Ishikawa (cell line): ENCODE results near the gene PLEKHA6.

Experiments used
- CEBPB ChIP-seq: IDR thresholded peaks from 2 replicates; pipeline ENCODE4 v1.6.1; 2012
- CREB1 ChIP-seq: IDR thresholded peaks from 2 replicates; pipeline ENCODE4 v1.6.1; 2012; ENCODE audit warnings: low read depth
- EGR1 ChIP-seq: IDR thresholded peaks from 2 replicates; pipeline ENCODE4 v1.6.1; 2012
- EP300 ChIP-seq: IDR thresholded peaks from 2 replicates; pipeline ENCODE4 v1.6.1; 2012; ENCODE audit warnings: borderline replicate concordance
- FOXM1 ChIP-seq: IDR thresholded peaks from 2 replicates; pipeline ENCODE4 v1.6.1; 2012; ENCODE audit warnings: low read depth, borderline replicate concordance
- NFIC ChIP-seq: IDR thresholded peaks from 2 replicates; pipeline ENCODE4 v1.6.1; 2012
- RAD21 ChIP-seq: IDR thresholded peaks from 2 replicates; pipeline ENCODE4 v1.6.1; 2012; ENCODE audit warnings: low read depth
- TAF1 ChIP-seq: IDR thresholded peaks from 2 replicates; pipeline ENCODE4 v1.6.1; 2012; ENCODE audit warnings: low read depth, mild to moderate bottlenecking
- TCF12 ChIP-seq: IDR thresholded peaks from 2 replicates; pipeline ENCODE4 v1.6.1; 2012; ENCODE audit warnings: low read depth
- TEAD4 ChIP-seq: IDR thresholded peaks from 2 replicates; pipeline ENCODE4 v1.6.1; 2012
- YY1 ChIP-seq: IDR thresholded peaks from 2 replicates; pipeline ENCODE4 v1.6.1; 2012; ENCODE audit warnings: low read depth
- ZBTB7A ChIP-seq: IDR thresholded peaks from 2 replicates; pipeline ENCODE4 v1.6.1; 2012; ENCODE audit warnings: low read depth
- TF ChIP-seq, protein P1 (sequence below): IDR thresholded peaks from 2 replicates; pipeline ENCODE4 v1.6.1; 2012; ENCODE audit warnings: low read depth, mild to moderate bottlenecking
- TF ChIP-seq, protein P2 (sequence below): IDR thresholded peaks from 2 replicates; pipeline ENCODE4 v1.6.1; 2012
- TF ChIP-seq, protein P3 (sequence below): IDR thresholded peaks from 2 replicates; pipeline ENCODE4 v1.6.1; 2012

PLEKHA6 gene

DNA sequence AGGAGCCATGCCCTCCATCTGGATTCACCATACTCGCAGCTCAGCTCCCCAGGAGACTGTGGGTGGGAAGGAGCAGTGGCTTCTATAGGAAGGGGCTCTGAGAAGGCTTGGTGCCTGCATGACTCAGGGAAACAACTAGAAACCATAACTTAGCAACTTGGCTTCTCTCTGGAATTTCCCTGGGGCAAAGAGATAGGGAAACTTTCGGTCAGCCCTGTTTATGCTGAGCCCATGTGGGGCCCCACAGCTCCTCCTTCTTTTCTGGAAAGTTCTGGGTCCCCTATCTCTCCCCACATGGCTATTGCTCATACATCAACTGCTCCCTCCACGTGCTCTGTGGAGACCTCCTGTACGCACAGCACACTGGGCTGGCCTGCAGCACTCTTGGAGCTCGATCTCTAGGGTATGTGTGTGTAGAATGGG lies 39.3 kb downstream of the PLEKHA6 start:
- TF ChIP-seq TEAD4 (no peak), FOXM1 (no peak), NFIC (no peak), TCF12 (no peak), CREB1 (no peak)

DNA sequence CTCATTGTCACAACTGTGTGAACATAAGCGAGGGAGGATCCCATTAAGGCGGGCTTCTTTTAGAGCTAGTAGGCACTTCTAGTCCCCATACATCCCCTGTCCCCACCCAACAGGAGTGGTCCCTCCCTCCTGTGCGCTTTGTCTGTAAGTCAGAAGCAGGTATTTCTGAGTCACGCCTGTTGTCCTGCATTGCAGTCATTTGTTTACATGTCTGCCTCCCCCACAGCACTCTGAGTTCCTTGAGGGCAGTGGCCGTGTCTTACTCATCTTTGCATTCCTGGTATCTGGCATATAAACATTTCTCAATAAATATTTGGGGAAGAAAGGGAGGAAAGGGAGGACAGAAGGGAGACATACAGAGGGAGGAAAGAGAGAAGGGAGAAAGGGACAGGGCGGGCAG lies 40.3 kb downstream of the PLEKHA6 start:
- TF ChIP-seq YY1 (no peak), RAD21 (no peak), CEBPB (no peak), CREB1 (no peak), ZBTB7A (no peak), FOXM1 (no peak), NFIC (no peak), TEAD4 (no peak), EP300 (no peak), TAF1 (no peak), EGR1 (no peak), TCF12 (no peak)
- TF ChIP-seq, protein P1, sequence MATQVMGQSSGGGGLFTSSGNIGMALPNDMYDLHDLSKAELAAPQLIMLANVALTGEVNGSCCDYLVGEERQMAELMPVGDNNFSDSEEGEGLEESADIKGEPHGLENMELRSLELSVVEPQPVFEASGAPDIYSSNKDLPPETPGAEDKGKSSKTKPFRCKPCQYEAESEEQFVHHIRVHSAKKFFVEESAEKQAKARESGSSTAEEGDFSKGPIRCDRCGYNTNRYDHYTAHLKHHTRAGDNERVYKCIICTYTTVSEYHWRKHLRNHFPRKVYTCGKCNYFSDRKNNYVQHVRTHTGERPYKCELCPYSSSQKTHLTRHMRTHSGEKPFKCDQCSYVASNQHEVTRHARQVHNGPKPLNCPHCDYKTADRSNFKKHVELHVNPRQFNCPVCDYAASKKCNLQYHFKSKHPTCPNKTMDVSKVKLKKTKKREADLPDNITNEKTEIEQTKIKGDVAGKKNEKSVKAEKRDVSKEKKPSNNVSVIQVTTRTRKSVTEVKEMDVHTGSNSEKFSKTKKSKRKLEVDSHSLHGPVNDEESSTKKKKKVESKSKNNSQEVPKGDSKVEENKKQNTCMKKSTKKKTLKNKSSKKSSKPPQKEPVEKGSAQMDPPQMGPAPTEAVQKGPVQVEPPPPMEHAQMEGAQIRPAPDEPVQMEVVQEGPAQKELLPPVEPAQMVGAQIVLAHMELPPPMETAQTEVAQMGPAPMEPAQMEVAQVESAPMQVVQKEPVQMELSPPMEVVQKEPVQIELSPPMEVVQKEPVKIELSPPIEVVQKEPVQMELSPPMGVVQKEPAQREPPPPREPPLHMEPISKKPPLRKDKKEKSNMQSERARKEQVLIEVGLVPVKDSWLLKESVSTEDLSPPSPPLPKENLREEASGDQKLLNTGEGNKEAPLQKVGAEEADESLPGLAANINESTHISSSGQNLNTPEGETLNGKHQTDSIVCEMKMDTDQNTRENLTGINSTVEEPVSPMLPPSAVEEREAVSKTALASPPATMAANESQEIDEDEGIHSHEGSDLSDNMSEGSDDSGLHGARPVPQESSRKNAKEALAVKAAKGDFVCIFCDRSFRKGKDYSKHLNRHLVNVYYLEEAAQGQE, result no peak
- TF ChIP-seq, protein P2, sequence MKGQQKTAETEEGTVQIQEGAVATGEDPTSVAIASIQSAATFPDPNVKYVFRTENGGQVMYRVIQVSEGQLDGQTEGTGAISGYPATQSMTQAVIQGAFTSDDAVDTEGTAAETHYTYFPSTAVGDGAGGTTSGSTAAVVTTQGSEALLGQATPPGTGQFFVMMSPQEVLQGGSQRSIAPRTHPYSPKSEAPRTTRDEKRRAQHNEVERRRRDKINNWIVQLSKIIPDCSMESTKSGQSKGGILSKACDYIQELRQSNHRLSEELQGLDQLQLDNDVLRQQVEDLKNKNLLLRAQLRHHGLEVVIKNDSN, result no peak
- TF ChIP-seq, protein P3, sequence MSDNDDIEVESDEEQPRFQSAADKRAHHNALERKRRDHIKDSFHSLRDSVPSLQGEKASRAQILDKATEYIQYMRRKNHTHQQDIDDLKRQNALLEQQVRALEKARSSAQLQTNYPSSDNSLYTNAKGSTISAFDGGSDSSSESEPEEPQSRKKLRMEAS, result no peak

DNA sequence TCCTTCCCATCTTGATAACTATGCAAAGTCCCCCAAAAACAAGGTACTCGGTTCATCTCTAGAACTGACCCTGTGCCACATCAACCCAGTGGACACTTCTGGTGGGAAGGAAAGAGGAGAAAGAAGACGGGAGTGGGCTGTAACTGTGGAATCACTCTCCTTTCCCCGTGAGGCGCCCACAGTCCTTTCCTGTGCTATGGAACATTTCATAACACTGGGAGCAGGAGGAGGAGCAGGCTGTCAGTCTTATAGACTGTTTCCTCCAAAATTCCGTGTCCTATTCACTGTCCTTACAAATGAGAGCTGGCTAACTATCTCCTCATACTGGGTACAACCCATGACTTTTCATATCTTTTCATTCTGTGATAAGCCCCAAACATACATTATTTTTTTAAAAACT lies 40.7 kb downstream of the PLEKHA6 start:
- TF ChIP-seq, protein P3, result no peak
- TF ChIP-seq CEBPB (no peak), TAF1 (no peak), YY1 (no peak), TCF12 (no peak), RAD21 (no peak), TEAD4 (no peak), EGR1 (no peak), CREB1 (no peak), EP300 (no peak), ZBTB7A (no peak), FOXM1 (no peak), NFIC (no peak)
- TF ChIP-seq, protein P2, result no peak
- TF ChIP-seq, protein P1, result no peak

DNA sequence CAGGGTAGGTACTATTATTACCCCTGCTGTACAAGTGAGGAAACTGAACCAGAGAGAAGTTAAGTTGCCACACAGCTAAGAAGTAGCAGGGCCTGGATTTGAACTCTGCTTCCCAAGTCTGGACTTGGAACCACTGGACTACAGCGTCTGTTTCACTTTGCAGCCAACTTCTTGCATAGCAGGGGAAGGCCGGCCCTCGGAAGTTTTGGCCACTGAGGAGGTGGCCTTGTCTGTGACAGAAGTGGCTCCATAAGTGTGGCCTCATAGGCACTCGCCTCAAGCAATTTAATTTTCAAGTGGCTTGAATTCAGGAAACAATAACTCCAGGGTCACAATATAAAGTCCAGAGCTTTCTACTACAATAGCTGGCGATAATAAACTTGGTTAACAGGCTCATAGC lies 41.4 kb downstream of the PLEKHA6 start:
- TF ChIP-seq EP300, result no peak
- TF ChIP-seq RAD21, result no peak
- no peak for TF ChIP-seq ZBTB7A
- TF ChIP-seq, protein P3, result no peak
- no peak for TF ChIP-seq EGR1
- no peak for TF ChIP-seq TEAD4
- no peak for TF ChIP-seq CEBPB
- TF ChIP-seq NFIC, result no peak
- no peak for TF ChIP-seq CREB1
- TF ChIP-seq, protein P2, result no peak
- no peak for TF ChIP-seq TAF1
- no peak for TF ChIP-seq FOXM1
- TF ChIP-seq TCF12, result no peak
- no peak for TF ChIP-seq YY1
- TF ChIP-seq, protein P1, result no peak
